ENCODE data around the gene WBP1.

The WBP1 gene

GRCh38 chr2:74486141-74486540, 27.9 kb downstream of the WBP1 start:
- Histone ChIP-seq H3K4ac (ENCODE audit: low read depth in 1 of 2, low read length in 2 of 2) (no peak overlapping the region), H2BK5ac (ENCODE audit: low read depth, low read length, poor library complexity, severe bottlenecking) (no peak overlapping the region), H3K9me3 (ENCODE audit: control insufficient read depth, low read length) (no peaks in the 10 kb centered on the region), H2BK120ac (ENCODE audit: low read depth, low read length) (no peak overlapping the region), H3K18ac (ENCODE audit: low read depth in 1 of 2, low read length in 2 of 2) (no peak overlapping the region), H3K9ac (ENCODE audit: low read length) (no peak overlapping the region), H4K91ac (ENCODE audit: low read length) (no peak overlapping the region), H3K36me3 (ENCODE audit: control insufficient read depth in 1 of 2, insufficient read depth in 2 of 2, low read depth in 1 of 2, low read length in 2 of 2) (peaks cover 26 to 50% of the 10 kb centered on the region in 2 experiments), H3K79me1 (replicated peaks; ENCODE audit: low read length, poor library complexity, severe bottlenecking) (peaks cover 21% of the 10 kb centered on the region), H3K27ac (ENCODE audit: low read length, poor library complexity, severe bottlenecking) (no peak overlapping the region), H3K4me3 (ENCODE audit: insufficient read depth in 1 of 2, low read depth in 1 of 2, low read length in 2 of 2) (no peak overlapping the region), H4K8ac (ENCODE audit: low read length) (no peak overlapping the region), H3K4me2 (ENCODE audit: low read length, poor library complexity, severe bottlenecking) (no peak overlapping the region), H2AK5ac (ENCODE audit: low read length, severe bottlenecking) (no peak overlapping the region), H2BK15ac (ENCODE audit: low read depth, poor library complexity, severe bottlenecking) (no peak overlapping the region), H2AFZ (ENCODE audit: low read depth, low read length) (no peak overlapping the region), H3K4me1 (ENCODE audit: control insufficient read depth, insufficient read depth, low read depth, low read length) (peaks cover 12% of the 10 kb centered on the region), H3K27me3 (ENCODE audit: control insufficient read depth in 1 of 2, insufficient read depth in 1 of 2, low read length in 2 of 2) (no peaks in the 10 kb centered on the region), H3K23ac (ENCODE audit: low read length in 2 of 2) (no peak overlapping the region), H3K14ac (ENCODE audit: low read length in 2 of 2) (no peak overlapping the region), H2BK12ac (ENCODE audit: low read length in 2 of 2) (no peak overlapping the region)
- no peak for DNase-seq
- 100% methylated on average over 2 of the region's 2 CpGs for WGBS

- Histone ChIP-seq H2BK5ac (ENCODE audit: low read depth, low read length, poor library complexity, severe bottlenecking) (no peak overlapping the region), H3K4me1 (ENCODE audit: control insufficient read depth, insufficient read depth, low read depth, low read length) (no peaks in the 10 kb centered on the region), H2BK120ac (ENCODE audit: low read depth, low read length) (no peak overlapping the region), H3K27ac (ENCODE audit: low read length, poor library complexity, severe bottlenecking) (no peak overlapping the region), H3K14ac (ENCODE audit: low read length in 2 of 2) (no peak overlapping the region), H3K4me3 (ENCODE audit: insufficient read depth in 1 of 2, low read depth in 1 of 2, low read length in 2 of 2) (no peak overlapping the region), H2BK12ac (ENCODE audit: low read length in 2 of 2) (no peak overlapping the region), H4K91ac (ENCODE audit: low read length) (no peak overlapping the region), H3K79me1 (replicated peaks; ENCODE audit: low read length, poor library complexity, severe bottlenecking) (peaks cover 15% of the 10 kb centered on the region), H3K4ac (ENCODE audit: low read depth in 1 of 2, low read length in 2 of 2) (no peak overlapping the region), H3K4me2 (ENCODE audit: low read length, poor library complexity, severe bottlenecking) (no peak overlapping the region), H4K8ac (ENCODE audit: low read length) (no peak overlapping the region), H3K9ac (ENCODE audit: low read length) (peak overlapping the region; percentile 55), H2AFZ (ENCODE audit: low read depth, low read length) (no peak overlapping the region), H3K9me3 (ENCODE audit: control insufficient read depth, low read length) (no peaks in the 10 kb centered on the region), H3K36me3 (ENCODE audit: control insufficient read depth in 1 of 2, insufficient read depth in 2 of 2, low read depth in 1 of 2, low read length in 2 of 2) (peaks cover 50 to 75% of the 10 kb centered on the region in 2 experiments), H3K23ac (ENCODE audit: low read length in 2 of 2) (no peak overlapping the region), H3K18ac (ENCODE audit: low read depth in 1 of 2, low read length in 2 of 2) (no peak overlapping the region), H3K27me3 (ENCODE audit: control insufficient read depth in 1 of 2, insufficient read depth in 1 of 2, low read length in 2 of 2) (no peaks in the 10 kb centered on the region), H2BK15ac (ENCODE audit: low read depth, poor library complexity, severe bottlenecking) (no peak overlapping the region), H2AK5ac (ENCODE audit: low read length, severe bottlenecking) (no peak overlapping the region)
- DNase-seq: no peak
- 90% methylated on average over 8 of the region's 9 CpGs for WGBS
Observed at GRCh38 chr2:74488643-74489481, 30.6 kb downstream of the WBP1 start.

GRCh38 chr2:74489906-74490305, 31.7 kb downstream of the WBP1 start:
- Histone ChIP-seq H3K23ac (ENCODE audit: low read length in 2 of 2) (no peak overlapping the region), H3K4ac (ENCODE audit: low read depth in 1 of 2, low read length in 2 of 2) (no peak overlapping the region), H2BK120ac (ENCODE audit: low read depth, low read length) (no peak overlapping the region), H3K4me2 (ENCODE audit: low read length, poor library complexity, severe bottlenecking) (no peak overlapping the region), H3K9ac (ENCODE audit: low read length) (no peak overlapping the region), H2BK12ac (ENCODE audit: low read length in 2 of 2) (no peak overlapping the region), H2AFZ (ENCODE audit: low read depth, low read length) (no peak overlapping the region), H3K4me3 (ENCODE audit: insufficient read depth in 1 of 2, low read depth in 1 of 2, low read length in 2 of 2) (no peak overlapping the region), H2BK5ac (ENCODE audit: low read depth, low read length, poor library complexity, severe bottlenecking) (no peak overlapping the region), H3K4me1 (ENCODE audit: control insufficient read depth, insufficient read depth, low read depth, low read length) (no peaks in the 10 kb centered on the region), H3K9me3 (ENCODE audit: control insufficient read depth, low read length) (no peaks in the 10 kb centered on the region), H3K18ac (ENCODE audit: low read depth in 1 of 2, low read length in 2 of 2) (no peak overlapping the region), H2BK15ac (ENCODE audit: low read depth, poor library complexity, severe bottlenecking) (no peak overlapping the region), H2AK5ac (ENCODE audit: low read length, severe bottlenecking) (no peak overlapping the region), H3K36me3 (ENCODE audit: control insufficient read depth in 1 of 2, insufficient read depth in 2 of 2, low read depth in 1 of 2, low read length in 2 of 2) (peaks cover 50 to 83% of the 10 kb centered on the region in 2 experiments), H3K27me3 (ENCODE audit: control insufficient read depth in 1 of 2, insufficient read depth in 1 of 2, low read length in 2 of 2) (no peaks in the 10 kb centered on the region), H3K79me1 (replicated peaks; ENCODE audit: low read length, poor library complexity, severe bottlenecking) (peaks cover 15% of the 10 kb centered on the region), H3K14ac (ENCODE audit: low read length in 2 of 2) (no peak overlapping the region), H4K8ac (ENCODE audit: low read length) (no peak overlapping the region), H3K27ac (ENCODE audit: low read length, poor library complexity, severe bottlenecking) (no peak overlapping the region), H4K91ac (ENCODE audit: low read length) (no peak overlapping the region)
- WGBS: 97% methylated on average over 9 of the region's 9 CpGs
- no peak for DNase-seq

- Histone ChIP-seq H2AK5ac (ENCODE audit: low read length, severe bottlenecking) (no peak overlapping the region), H3K4ac (ENCODE audit: low read depth in 1 of 2, low read length in 2 of 2) (no peak overlapping the region), H3K27me3 (ENCODE audit: control insufficient read depth in 1 of 2, insufficient read depth in 1 of 2, low read length in 2 of 2) (peaks cover 0 to 3% of the 10 kb centered on the region in 2 experiments), H4K91ac (ENCODE audit: low read length) (no peak overlapping the region), H3K9me3 (ENCODE audit: control insufficient read depth, low read length) (no peaks in the 10 kb centered on the region), H3K4me1 (ENCODE audit: control insufficient read depth, insufficient read depth, low read depth, low read length) (no peaks in the 10 kb centered on the region), H3K9ac (ENCODE audit: low read length) (no peak overlapping the region), H4K8ac (ENCODE audit: low read length) (no peak overlapping the region), H3K79me1 (replicated peaks; ENCODE audit: low read length, poor library complexity, severe bottlenecking) (peaks cover 9% of the 10 kb centered on the region), H3K18ac (ENCODE audit: low read depth in 1 of 2, low read length in 2 of 2) (no peak overlapping the region), H3K23ac (ENCODE audit: low read length in 2 of 2) (no peak overlapping the region), H3K27ac (ENCODE audit: low read length, poor library complexity, severe bottlenecking) (no peak overlapping the region), H2AFZ (ENCODE audit: low read depth, low read length) (no peak overlapping the region), H2BK12ac (ENCODE audit: low read length in 2 of 2) (no peak overlapping the region), H3K4me3 (ENCODE audit: insufficient read depth in 1 of 2, low read depth in 1 of 2, low read length in 2 of 2) (no peak overlapping the region), H3K14ac (ENCODE audit: low read length in 2 of 2) (no peak overlapping the region), H2BK120ac (ENCODE audit: low read depth, low read length) (no peak overlapping the region), H2BK5ac (ENCODE audit: low read depth, low read length, poor library complexity, severe bottlenecking) (no peak overlapping the region), H3K36me3 (ENCODE audit: control insufficient read depth in 1 of 2, insufficient read depth in 2 of 2, low read depth in 1 of 2, low read length in 2 of 2) (peaks cover 50 to 67% of the 10 kb centered on the region in 2 experiments), H3K4me2 (ENCODE audit: low read length, poor library complexity, severe bottlenecking) (no peak overlapping the region), H2BK15ac (ENCODE audit: low read depth, poor library complexity, severe bottlenecking) (no peak overlapping the region)
- WGBS: 96% methylated on average over 12 of the region's 12 CpGs
- no peak for DNase-seq
Observed at GRCh38 chr2:74491648-74492544, 33.7 kb downstream of the WBP1 start.
